Measurements from ENCODE around the gene RSKR.
"Not testable (repeated sequence)": the region's sequence is repeated elsewhere in the genome, so short reads cannot be mapped to it uniquely, and the experiment has no call there.

RSKR gene

GRCh38 chr17:28585851-28586250, 28.1 kb downstream of the RSKR start:
- in situ Hi-C loops (cut with HindIII; ENCODE audit: low pct_ligation_motif_present, low pct_unique_long_range_greater_than_20kb, low sequenced_read_pairs): no loop called here
- no peak for DNase-seq

- in situ Hi-C loops (cut with HindIII; ENCODE audit: low pct_ligation_motif_present, low pct_unique_long_range_greater_than_20kb, low sequenced_read_pairs): no loop called here
- no peak for DNase-seq
These were observed 29.6 kb downstream of the RSKR start for GRCh38 chr17:28584434-28584833.

GRCh38 chr17:28582513-28582912, 31.5 kb downstream of the RSKR start:
- DNase-seq: no peak
- in situ Hi-C loops (cut with HindIII; ENCODE audit: low pct_ligation_motif_present, low pct_unique_long_range_greater_than_20kb, low sequenced_read_pairs): no loop called here

- DNase-seq: no peak
- in situ Hi-C loops (cut with HindIII; ENCODE audit: low pct_ligation_motif_present, low pct_unique_long_range_greater_than_20kb, low sequenced_read_pairs): no loop called here
These were observed 33.0 kb downstream of the RSKR start for GRCh38 chr17:28580959-28581358.

GRCh38 chr17:28579526-28579925, 34.5 kb downstream of the RSKR start:
- in situ Hi-C loops (cut with HindIII; ENCODE audit: low pct_ligation_motif_present, low pct_unique_long_range_greater_than_20kb, low sequenced_read_pairs): no loop called here
- DNase-seq: no peak

GRCh38 chr17:28578246-28579195, 35.5 kb downstream of the RSKR start:
- in situ Hi-C loops (cut with HindIII; ENCODE audit: low pct_ligation_motif_present, low pct_unique_long_range_greater_than_20kb, low sequenced_read_pairs): no loop called here
- DNase-seq: no peak

- in situ Hi-C loops (cut with HindIII; ENCODE audit: low pct_ligation_motif_present, low pct_unique_long_range_greater_than_20kb, low sequenced_read_pairs): no loop called here
- DNase-seq: no peak
These were observed 36.5 kb downstream of the RSKR start for GRCh38 chr17:28577466-28577824.

- in situ Hi-C loops (cut with HindIII; ENCODE audit: low pct_ligation_motif_present, low pct_unique_long_range_greater_than_20kb, low sequenced_read_pairs): no loop called here
- DNase-seq: peak; percentile 46
These were observed 37.1 kb downstream of the RSKR start, which contains the start of gene ALDOC for GRCh38 chr17:28576758-28577465. ALDOC (minus strand) TSS chr17:28576895; CDS start chr17:28575532, 1,363 bp downstream.

GRCh38 chr17:28576016-28576415, 38.0 kb downstream of the RSKR start:
- in situ Hi-C loops (cut with HindIII; ENCODE audit: low pct_ligation_motif_present, low pct_unique_long_range_greater_than_20kb, low sequenced_read_pairs): not testable (repeated sequence)

GRCh38 chr17:28575126-28575795, 38.7 kb downstream of the RSKR start:
- no peak for DNase-seq
- in situ Hi-C loops (cut with HindIII; ENCODE audit: low pct_ligation_motif_present, low pct_unique_long_range_greater_than_20kb, low sequenced_read_pairs): no loop called here

More at GRCh38 chr17:28576016-28576415, 38.0 kb downstream of the RSKR start:
- DNase-seq: not testable (repeated sequence)

- in situ Hi-C loops (cut with HindIII; ENCODE audit: low pct_ligation_motif_present, low pct_unique_long_range_greater_than_20kb, low sequenced_read_pairs): no loop called here
- DNase-seq: no peak
These were observed 39.5 kb downstream of the RSKR start for GRCh38 chr17:28574526-28574925.

GRCh38 chr17:28573966-28574480, 40.0 kb downstream of the RSKR start:
- in situ Hi-C loops (cut with HindIII; ENCODE audit: low pct_ligation_motif_present, low pct_unique_long_range_greater_than_20kb, low sequenced_read_pairs): no loop called here
- no peak for DNase-seq

- no peak for DNase-seq
- in situ Hi-C loops (cut with HindIII; ENCODE audit: low pct_ligation_motif_present, low pct_unique_long_range_greater_than_20kb, low sequenced_read_pairs): no loop called here
These were observed 40.5 kb downstream of the RSKR start for GRCh38 chr17:28573521-28573920.

- in situ Hi-C loops (cut with HindIII; ENCODE audit: low pct_ligation_motif_present, low pct_unique_long_range_greater_than_20kb, low sequenced_read_pairs): no loop called here
- no peak for DNase-seq
These were observed 41.0 kb downstream of the RSKR start for GRCh38 chr17:28573040-28573380.

GRCh38 chr17:28572259-28573039, 41.5 kb downstream of the RSKR start:
- in situ Hi-C loops (cut with HindIII; ENCODE audit: low pct_ligation_motif_present, low pct_unique_long_range_greater_than_20kb, low sequenced_read_pairs): no loop called here
- DNase-seq: no peak

- in situ Hi-C loops (cut with HindIII; ENCODE audit: low pct_ligation_motif_present, low pct_unique_long_range_greater_than_20kb, low sequenced_read_pairs): no loop called here
- DNase-seq: peak; percentile 95
These were observed 42.4 kb downstream of the RSKR start, which contains the start of gene PIGS for GRCh38 chr17:28571361-28572122. PIGS (minus strand) TSS chr17:28571524; CDS start chr17:28571496, 28 bp downstream.

- DNase-seq: peak; percentile 12
- in situ Hi-C loops (cut with HindIII; ENCODE audit: low pct_ligation_motif_present, low pct_unique_long_range_greater_than_20kb, low sequenced_read_pairs): no loop called here
These were observed 43.1 kb downstream of the RSKR start for GRCh38 chr17:28570716-28571360.

All from ACHN (cell line).